ENCODE results near the gene PRSS53.

GRCh38 chr16:31087971-31088370 is 772 bp downstream of the PRSS53 start:
- no peak for TF ChIP-seq CTCF (IDR thresholded peaks at IDR 0.05)
- TF ChIP-seq POLR2A (IDR thresholded peaks at IDR 0.05) = no peak
